ENCODE measurements around the gene PCDHGA9.

DNA sequence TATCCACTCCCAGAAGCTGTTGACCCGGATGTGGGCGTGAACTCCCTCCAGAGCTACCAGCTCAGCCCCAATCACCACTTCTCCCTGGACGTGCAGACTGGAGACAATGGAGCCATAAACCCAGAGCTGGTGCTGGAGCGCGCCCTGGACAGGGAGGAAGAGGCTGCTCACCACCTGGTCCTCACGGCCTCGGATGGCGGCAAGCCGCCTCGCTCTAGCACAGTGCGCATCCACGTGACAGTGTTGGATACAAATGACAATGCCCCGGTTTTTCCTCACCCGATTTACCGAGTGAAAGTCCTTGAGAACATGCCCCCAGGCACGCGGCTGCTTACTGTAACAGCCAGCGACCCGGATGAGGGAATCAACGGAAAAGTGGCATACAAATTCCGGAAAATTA, 9.3 kb upstream of the PCDHGA9 start:
- TF ChIP-seq EP300 (IDR thresholded peaks at IDR 0.05; ENCODE audit: borderline replicate concordance in 1 of 2, low read depth in 2 of 2, low read length in 2 of 2) (no peak), CBX5 (IDR thresholded peaks at IDR 0.05; ENCODE audit: low read depth, low read length) (no peak), CTCF (IDR thresholded peaks at IDR 0.05; ENCODE audit: control extremely low read depth in 1 of 3, insufficient read depth in 1 of 3, low read depth in 1 of 3, low read length in 3 of 3) (no peak), TCF12 (IDR thresholded peaks at IDR 0.05; ENCODE audit: low read depth, low read length) (no peak), POLR2AphosphoS5 (IDR thresholded peaks at IDR 0.05; ENCODE audit: low read depth, low read length) (no peak)

Data from H1 (cell line).